HL-60 (cell line): ENCODE results near the gene RCAN1.

Experiments
- DNase-seq, 2 experiments: peaks; one replicate each; pipeline ENCODE4 v3.0.0-alpha.2; 2010 to 2020; ENCODE audit warnings: low read depth in 1 of 2, low spot score in 1 of 2
- H3K27ac ChIP-seq: fragments of 250-450 bp; sonication (Bioruptor Pico); replicated peaks from 2 replicates; pipeline ENCODE4 v1.5.1; 2020; ENCODE audit warnings: mild to moderate bottlenecking, moderate library complexity
- H3K27me3 ChIP-seq: fragments of 250-450 bp; sonication (Bioruptor Pico); 2 replicates; pipeline ENCODE4 v1.5.1; 2021; ENCODE audit warnings: mild to moderate bottlenecking, moderate library complexity; ENCODE audit not compliant: insufficient read depth, poor library complexity, severe bottlenecking
- H3K4me3 ChIP-seq: replicated peaks from 2 replicates; pipeline ENCODE4 v1.5.1; 2011; ENCODE audit warnings: mild to moderate bottlenecking, control low read depth, low read length; ENCODE audit not compliant: insufficient read depth
- GABPA ChIP-seq: IDR thresholded peaks from 2 replicates; pipeline ENCODE4 v1.6.1; 2012; ENCODE audit warnings: low read depth
- POLR2AphosphoS5 ChIP-seq: IDR thresholded peaks from 2 replicates; pipeline ENCODE4 v1.6.1; 2012; ENCODE audit warnings: low read depth
- REST ChIP-seq: IDR thresholded peaks from 2 replicates; pipeline ENCODE4 v1.6.1; 2012; ENCODE audit warnings: low read depth; ENCODE audit not compliant: insufficient replicate concordance
- SPI1 ChIP-seq: IDR thresholded peaks from 2 replicates; pipeline ENCODE4 v1.6.1; 2012; ENCODE audit warnings: low read depth, mild to moderate bottlenecking, borderline replicate concordance
- TF ChIP-seq, protein P1 (sequence below): IDR thresholded peaks from one replicate; pipeline ENCODE4 v1.5.1; 2011; ENCODE audit warnings: low read length, control low read depth, inconsistent platforms; ENCODE audit not compliant: insufficient read depth

RCAN1 gene

DNA sequence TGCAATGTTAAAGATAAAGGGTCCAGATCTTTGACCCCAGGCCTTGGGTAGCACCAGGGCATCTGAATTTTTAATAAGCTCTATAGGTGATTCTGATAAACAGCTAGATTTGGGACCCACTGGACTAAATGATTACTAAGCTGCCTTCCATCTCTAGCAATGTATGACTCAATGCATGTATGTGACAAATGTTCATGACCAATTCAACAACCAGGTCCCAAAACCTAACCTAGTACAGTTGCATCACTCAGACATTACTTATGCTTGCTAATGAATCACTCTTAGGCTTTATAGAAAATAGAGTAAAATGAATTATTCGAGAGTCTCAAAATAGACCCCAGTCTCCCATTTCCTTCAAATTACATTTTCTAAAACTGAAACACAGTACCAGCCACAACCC, 35.5 kb downstream of the RCAN1 start:
- no peak overlapping the region for H3K27ac ChIP-seq
- no peak overlapping the region for H3K4me3 ChIP-seq
- H3K27me3 ChIP-seq, result no peaks in the 10 kb centered on the region
- DNase-seq, result no peak
- no peak for TF ChIP-seq GABPA
- TF ChIP-seq SPI1, result no peak
- TF ChIP-seq, protein P1, sequence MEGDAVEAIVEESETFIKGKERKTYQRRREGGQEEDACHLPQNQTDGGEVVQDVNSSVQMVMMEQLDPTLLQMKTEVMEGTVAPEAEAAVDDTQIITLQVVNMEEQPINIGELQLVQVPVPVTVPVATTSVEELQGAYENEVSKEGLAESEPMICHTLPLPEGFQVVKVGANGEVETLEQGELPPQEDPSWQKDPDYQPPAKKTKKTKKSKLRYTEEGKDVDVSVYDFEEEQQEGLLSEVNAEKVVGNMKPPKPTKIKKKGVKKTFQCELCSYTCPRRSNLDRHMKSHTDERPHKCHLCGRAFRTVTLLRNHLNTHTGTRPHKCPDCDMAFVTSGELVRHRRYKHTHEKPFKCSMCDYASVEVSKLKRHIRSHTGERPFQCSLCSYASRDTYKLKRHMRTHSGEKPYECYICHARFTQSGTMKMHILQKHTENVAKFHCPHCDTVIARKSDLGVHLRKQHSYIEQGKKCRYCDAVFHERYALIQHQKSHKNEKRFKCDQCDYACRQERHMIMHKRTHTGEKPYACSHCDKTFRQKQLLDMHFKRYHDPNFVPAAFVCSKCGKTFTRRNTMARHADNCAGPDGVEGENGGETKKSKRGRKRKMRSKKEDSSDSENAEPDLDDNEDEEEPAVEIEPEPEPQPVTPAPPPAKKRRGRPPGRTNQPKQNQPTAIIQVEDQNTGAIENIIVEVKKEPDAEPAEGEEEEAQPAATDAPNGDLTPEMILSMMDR, result no peak
- no peak for TF ChIP-seq REST
- TF ChIP-seq POLR2AphosphoS5, result no peak

- Histone ChIP-seq H3K27me3 (no peaks in the 10 kb centered on the region), H3K4me3 (no peak overlapping the region), H3K27ac (no peak overlapping the region)
- DNase-seq, result no peak
- TF ChIP-seq SPI1, result no peak
These were observed 38.8 kb downstream of the RCAN1 start for GRCh38 chr21:34576041-34576511.

- no peak for TF ChIP-seq POLR2AphosphoS5
- TF ChIP-seq SPI1, result no peak
- TF ChIP-seq GABPA, result no peak
- Histone ChIP-seq H3K27ac (no peak overlapping the region), H3K4me3 (no peak overlapping the region), H3K27me3 (no peaks in the 10 kb centered on the region)
- DNase-seq, result no peak
These were observed 40.0 kb downstream of the RCAN1 start for GRCh38 chr21:34574601-34575529.

GRCh38 chr21:34571994-34572393, 42.9 kb downstream of the RCAN1 start:
- H3K27ac ChIP-seq, result no peak overlapping the region
- TF ChIP-seq, protein P1, result no peak
- no peak for TF ChIP-seq REST
- TF ChIP-seq SPI1, result no peak
- no peak for TF ChIP-seq POLR2AphosphoS5
- no peak for TF ChIP-seq GABPA
- H3K4me3 ChIP-seq, result no peak overlapping the region
- DNase-seq, result no peak
- no peaks in the 10 kb centered on the region for H3K27me3 ChIP-seq
